Stimulated activated CD8-positive, alpha-beta memory T cell treated with anti-CD3 and anti-CD28 coated beads, Interleukin-12 subunit alpha, Interleukin-12 subunit beta, amount 100 ng/mL, for 4 hours (primary cell): ENCODE results near the gene OSGIN1.

Experiments
- DNase-seq: peaks from one replicate; pipeline ENCODE4 v3.0.0-alpha.2; 2020; ENCODE audit warnings: low read depth

The OSGIN1 gene

DNA sequence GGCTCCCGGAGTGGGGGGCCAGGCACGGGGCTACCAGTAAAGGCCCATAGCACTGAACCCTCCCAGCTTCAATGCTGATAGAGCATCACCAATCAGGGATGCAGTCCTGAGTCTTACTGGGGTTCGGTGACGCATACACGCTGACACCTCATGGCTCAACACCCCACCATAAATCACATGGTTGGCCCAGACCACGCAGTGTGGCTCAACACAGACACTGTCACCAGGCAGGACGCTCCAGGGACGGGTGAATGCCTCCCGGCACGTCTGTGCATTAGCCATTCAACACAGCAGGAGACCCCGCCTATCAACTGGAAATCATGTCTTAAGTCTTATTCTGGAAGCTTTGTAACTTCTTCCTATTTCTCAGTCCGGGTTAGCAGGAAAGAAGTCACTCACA lies 50.0 kb downstream of the OSGIN1 start:
- DNase-seq, result no peak

GRCh38 chr16:84004442-84004841 lies 51.4 kb downstream of the OSGIN1 start:
- DNase-seq, result no peak

GRCh38 chr16:84005391-84005790 lies 52.4 kb downstream of the OSGIN1 start:
- DNase-seq, result no peak

DNA sequence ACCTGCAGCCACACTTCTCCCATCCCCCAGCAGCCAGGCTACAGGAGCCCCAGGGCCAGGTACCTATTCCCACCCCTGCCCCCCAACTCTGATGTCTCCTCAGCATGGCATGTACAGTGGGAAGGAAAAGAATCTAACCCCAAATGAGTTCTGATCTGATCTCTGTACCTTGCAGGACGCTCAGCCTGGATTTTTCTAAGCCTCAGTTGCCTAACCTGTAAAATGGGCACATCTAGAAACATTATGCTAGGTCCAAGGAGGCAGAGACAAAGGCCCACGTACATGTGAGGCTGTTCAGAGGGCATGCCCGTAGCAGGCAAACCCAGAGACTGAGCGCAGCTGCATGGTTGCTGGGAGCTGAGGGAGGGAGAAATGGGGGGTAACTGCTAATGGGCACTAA lies 54.5 kb downstream of the OSGIN1 start:
- DNase-seq, result no peak

- no peak for DNase-seq
These were observed 54.9 kb downstream of the OSGIN1 start for GRCh38 chr16:84007965-84008364.

- DNase-seq, result no peak
These were observed 56.2 kb downstream of the OSGIN1 start for GRCh38 chr16:84009282-84009681.

DNA sequence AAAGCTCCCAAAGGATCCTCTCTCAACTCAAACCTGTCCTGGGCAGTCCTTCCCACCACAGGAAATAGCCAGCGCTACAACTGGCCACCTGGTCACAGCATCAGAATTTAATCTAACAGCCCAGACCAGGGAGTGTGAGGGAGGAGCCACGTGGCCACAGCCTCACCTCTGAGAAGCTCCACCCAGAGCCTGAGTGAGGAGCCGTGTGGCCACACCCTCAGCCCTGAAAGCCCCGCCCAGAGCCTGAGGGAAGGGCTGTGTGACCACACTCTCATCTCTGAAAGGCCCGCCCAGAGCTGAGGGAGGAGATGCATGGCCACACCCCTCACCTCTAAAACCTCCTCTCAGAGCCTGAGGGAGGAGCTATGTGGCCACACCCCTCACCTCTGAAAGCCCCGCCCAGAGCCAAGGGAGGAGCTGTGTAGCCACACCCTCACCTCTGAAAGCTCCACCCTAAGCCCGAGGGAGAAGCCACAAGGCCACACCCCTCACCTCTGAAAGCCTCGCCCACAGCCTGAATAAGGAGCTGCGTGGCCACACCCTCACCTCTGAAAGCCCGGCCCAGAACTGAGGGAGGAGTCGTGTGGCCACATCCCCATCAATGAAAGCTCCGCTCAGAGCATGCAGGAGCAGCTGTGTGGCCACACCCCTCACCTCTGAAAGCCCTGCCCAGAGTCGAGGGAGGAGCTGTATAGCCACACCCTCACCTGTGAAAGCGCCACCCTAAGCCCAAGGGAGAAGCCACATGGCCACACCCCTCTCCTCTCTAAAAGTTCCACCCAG lies 60.9 kb downstream of the OSGIN1 start:
- no peak for DNase-seq

DNA sequence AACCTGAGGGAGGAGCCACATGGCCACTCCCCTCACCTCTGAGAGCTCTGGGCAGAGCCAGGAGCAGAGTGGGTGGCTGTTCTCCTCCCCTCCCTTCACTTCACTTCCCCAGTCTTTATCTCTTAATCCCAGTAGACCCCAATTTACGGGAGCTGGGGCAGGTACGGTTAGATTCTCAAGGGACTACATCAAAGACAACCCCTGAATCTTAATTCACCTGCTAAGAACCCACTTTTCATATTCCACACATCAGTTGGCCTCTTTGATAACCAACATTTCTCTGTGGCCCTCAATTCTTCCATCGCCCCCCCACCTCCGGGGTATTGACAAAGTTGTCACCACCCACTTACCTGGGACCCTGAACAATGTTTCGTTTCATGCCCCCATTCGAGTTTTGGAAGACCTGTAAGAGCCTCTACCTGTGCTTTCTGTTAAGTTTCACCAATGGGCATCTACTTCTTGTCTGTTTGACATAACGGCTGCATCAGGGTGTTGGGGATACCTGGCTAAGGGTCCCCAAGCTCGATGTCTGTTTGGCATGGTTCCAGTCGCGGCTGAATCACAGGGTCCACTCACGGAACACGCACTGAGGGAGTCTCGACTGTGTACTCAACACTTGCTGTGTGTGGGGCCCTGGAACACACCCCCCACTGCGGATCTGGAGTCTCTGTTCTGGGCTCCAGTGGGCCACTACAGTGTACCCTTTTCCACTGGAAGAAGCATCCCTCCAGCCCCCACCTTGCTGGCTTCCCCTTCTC lies 61.7 kb downstream of the OSGIN1 start:
- DNase-seq, result no peak

GRCh38 chr16:84015399-84015798 lies 62.4 kb downstream of the OSGIN1 start:
- no peak for DNase-seq
